Activated T-cell treated with anti-CD3 and anti-CD28 coated beads for 24 hours (primary cell): ENCODE measurements around the gene ZBTB25.
"Not testable (repeated sequence)": the region's sequence is repeated elsewhere in the genome, so short reads cannot be mapped to it uniquely, and the experiment has no call there.

Experiments
- DNase-seq: peaks from one replicate; pipeline ENCODE4 v3.0.0-alpha.2; 2020; ENCODE audit warnings: low read depth

Gene ZBTB25, protein sequence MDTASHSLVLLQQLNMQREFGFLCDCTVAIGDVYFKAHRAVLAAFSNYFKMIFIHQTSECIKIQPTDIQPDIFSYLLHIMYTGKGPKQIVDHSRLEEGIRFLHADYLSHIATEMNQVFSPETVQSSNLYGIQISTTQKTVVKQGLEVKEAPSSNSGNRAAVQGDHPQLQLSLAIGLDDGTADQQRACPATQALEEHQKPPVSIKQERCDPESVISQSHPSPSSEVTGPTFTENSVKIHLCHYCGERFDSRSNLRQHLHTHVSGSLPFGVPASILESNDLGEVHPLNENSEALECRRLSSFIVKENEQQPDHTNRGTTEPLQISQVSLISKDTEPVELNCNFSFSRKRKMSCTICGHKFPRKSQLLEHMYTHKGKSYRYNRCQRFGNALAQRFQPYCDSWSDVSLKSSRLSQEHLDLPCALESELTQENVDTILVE

DNA sequence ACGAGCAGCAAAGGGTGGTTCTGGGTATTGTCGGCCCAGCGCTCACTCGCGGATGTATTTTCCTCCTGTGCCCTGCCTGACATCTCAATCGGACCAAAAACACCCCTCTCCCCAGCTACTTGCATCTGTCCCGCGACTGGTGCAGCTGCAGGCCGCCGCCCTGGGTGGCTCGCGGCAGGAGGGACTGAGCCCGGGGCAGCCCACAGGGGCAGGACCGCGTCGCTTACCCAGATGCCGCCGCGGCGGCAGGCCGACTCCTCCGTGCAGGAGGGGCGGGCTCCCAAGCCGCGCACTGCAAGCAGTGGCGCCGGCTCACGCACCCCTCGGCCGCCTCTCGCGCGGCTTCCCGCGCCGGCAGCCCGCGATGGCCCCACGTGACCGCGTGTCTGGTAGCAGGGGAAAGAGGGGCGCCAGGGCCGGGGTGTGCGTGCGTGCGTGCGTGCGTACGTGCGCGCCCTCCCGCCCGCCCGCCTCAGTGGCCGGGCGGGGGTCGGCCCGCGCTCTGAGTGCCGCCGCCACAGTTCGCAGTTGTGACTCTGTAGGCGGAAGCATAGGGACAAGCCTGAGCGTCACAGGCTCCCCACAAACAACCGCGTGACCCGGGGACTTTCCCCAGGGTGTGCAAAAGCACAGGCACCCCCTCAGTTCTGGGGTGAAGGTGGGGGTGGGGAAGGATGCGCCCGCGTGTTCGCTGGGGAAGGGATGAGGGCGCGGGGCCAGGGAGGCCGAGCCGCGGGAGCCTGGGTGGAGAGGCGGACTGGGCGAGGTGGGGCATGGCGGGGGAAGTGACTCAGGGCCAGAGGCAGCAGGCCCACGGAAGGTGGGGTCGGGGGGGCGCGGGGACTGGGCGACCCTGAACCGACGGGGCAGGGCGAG is at the start of gene ZBTB25:
Gene ZBTB25, minus strand, starts transcription at position 405 of the 876 bp plus-strand sequence. CDS start 13,305 bp downstream, outside the sequence.
- DNase-seq: peak; percentile 91

DNA sequence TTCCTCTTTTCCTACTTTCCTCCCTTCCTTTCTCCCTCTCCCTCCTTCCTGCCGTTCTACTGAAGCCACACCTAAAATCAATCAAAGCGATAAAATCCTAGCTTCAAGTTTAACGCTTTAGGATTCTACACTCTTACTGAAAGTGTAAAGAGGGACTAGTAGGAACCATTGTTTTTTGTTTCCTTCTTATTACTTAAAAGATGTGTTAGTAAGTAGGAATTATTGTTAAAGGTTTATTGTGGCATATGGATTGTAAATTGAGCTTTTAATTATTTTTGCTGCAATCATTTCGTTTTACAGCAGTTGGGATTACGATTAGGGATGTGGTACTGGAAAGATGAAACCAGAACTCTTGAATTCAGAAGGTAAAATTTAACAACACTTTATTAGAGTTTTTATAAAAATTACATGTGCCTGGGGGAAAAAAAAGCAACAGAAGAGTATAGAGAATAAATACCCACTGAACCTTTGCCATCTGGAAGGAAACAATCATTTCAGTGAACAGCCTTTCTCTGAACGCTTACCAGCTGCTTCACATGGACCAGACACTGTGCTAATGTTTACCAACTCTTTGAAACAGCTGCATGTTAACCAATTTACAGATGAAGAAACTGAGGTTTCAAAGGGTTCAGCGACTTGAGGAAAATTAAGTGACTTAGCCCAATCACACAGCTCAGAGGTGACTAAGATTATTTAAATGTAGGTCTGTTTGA is 47.1 kb upstream of the ZBTB25 start:
- DNase-seq: no peak

DNA sequence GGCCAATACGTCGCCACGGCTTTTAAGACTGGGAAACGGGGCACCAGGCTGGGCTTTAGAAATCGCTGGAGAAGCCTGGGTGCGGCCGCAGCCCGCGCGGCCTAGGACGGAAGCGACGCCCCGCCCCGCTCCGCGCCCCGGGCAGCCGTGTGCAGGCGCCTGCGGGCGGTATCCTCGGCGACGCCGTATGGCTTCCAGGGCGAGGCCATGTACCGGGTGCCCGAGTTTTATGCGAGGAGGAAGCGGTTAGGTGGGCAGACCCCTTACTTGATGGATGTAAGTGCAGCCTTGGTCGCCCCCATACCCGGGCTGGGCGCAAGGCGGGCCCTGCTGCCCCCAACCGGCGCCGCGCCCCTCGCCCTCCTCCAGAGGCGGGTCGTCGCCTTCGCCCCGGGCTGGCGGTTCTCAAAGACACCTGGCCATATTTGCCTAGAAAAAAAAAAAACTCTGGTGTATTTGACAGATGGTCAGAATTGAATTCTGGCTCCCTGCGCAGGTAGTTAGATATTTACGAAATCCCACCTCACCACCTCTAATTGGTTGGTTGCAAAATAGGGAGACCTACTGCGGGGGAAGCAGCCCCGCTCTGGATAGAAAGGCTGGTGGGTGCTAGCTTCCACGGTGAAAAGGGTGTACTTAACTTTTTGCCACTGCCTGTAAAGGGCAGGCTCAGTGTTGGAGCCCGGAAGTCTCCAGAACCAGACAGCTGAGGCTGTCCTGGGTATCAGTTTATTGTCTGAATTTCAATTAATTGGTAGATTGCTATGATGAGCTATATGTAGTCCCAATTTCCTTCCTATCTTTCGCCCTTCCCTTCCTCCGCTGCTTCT is 46.4 kb upstream of the ZBTB25 start, which contains the start of gene PPP1R36:
Gene PPP1R36, plus strand, starts transcription at position 171 of the 830 bp plus-strand sequence. Its CDS starts 37 bp downstream, at position 208.
- peak; percentile 20 for DNase-seq

DNA sequence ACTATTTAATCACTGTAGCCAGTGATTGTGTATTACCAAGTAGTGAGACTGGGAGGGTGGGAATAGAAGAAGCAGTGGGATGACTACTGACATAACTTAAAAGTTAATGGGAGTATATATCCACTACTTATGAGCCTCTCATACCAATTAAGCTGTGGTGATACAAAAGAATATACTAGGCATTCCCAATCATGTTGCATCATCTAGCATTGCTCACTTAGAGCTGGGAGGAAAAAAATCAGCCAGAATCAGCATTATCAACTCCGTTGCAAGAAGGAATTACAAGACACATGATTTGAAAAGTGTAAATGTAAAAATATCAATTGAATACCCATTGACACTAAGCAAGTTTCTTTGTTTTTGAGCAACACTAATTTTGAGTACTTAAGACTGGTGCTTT is 45.4 kb upstream of the ZBTB25 start:
- no peak for DNase-seq

DNA sequence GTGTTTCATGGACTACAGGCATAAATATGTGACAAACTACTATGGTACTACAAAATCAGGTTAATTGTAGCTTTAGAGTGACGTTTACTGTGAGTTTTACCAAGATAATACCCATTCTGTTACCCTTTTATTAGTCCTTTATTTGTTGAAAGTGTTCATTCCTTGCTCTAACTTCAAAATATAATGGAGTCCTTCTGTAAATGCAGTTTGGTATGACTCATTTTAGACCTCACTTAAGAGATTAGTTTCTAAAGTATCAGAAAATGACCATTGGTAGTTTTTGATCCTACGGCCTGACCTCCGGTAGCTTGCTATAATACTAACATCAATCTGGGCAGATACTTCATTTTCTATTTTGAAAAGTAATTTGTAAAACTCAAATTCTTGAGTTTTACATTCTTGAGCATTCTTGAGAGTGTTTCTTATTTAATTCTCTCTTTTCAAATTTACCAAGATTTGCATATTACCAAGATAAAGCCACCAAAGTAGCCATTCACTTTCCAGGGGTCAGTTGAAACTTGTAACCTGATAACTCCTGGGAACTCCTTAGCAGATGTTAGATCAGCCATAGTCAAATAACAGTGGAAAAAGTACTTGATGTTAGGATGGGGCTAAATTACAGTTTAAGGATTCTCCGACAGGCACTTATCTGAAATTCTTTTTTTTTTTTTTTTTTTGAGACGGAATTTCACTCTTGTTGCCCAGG is 41.1 kb upstream of the ZBTB25 start:
- DNase-seq: no peak

DNA sequence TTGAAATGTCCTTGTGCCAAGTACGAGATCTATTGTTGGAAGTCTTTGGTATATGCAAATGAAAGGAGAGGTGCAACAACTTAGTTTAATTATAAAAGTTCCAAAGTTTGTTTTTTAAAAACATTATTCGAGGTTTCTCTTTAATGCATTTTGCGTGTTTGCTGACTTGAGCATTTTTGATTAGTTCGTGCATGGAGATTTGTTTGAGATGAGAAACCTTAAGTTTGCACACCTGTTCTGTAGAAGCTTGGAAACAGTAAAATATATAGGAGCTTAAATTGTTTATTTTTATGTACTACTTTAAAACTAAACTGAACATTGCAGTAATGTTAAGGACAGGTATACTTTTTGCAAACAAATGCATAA is 39.2 kb upstream of the ZBTB25 start:
- DNase-seq: no peak

DNA sequence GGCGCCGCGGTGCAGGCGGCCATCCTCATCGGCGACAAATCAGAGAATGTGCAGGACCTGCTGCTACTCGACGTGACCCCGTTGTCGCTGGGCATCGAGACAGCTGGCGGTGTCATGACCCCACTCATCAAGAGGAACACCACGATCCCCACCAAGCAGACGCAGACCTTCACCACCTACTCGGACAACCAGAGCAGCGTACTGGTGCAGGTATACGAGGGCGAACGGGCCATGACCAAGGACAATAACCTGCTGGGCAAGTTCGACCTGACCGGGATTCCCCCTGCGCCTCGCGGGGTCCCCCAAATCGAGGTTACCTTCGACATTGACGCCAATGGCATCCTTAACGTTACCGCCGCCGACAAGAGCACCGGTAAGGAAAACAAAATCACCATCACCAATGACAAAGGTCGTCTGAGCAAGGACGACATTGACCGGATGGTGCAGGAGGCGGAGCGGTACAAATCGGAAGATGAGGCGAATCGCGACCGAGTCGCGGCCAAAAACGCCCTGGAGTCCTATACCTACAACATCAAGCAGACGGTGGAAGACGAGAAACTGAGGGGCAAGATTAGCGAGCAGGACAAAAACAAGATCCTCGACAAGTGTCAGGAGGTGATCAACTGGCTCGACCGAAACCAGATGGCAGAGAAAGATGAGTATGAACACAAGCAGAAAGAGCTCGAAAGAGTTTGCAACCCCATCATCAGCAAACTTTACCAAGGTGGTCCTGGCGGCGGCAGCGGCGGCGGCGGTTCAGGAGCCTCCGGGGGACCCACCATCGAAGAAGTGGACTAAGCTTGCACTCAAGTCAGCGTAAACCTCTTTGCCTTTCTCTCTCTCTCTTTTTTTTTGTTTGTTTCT is 38.6 kb upstream of the ZBTB25 start:
- no peak for DNase-seq

DNA sequence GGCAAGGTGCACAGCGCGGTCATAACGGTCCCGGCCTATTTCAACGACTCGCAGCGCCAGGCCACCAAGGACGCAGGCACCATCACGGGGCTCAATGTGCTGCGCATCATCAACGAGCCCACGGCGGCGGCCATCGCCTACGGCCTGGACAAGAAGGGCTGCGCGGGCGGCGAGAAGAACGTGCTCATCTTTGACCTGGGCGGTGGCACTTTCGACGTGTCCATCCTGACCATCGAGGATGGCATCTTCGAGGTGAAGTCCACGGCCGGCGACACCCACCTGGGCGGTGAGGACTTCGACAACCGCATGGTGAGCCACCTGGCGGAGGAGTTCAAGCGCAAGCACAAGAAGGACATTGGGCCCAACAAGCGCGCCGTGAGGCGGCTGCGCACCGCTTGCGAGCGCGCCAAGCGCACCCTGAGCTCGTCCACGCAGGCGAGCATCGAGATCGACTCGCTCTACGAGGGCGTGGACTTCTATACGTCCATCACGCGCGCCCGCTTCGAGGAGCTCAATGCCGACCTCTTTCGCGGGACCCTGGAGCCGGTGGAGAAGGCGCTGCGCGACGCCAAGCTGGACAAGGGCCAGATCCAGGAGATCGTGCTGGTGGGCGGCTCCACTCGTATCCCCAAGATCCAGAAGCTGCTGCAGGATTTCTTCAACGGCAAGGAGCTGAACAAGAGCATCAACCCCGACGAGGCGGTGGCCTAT is 37.8 kb upstream of the ZBTB25 start:
- no peak for DNase-seq

DNA sequence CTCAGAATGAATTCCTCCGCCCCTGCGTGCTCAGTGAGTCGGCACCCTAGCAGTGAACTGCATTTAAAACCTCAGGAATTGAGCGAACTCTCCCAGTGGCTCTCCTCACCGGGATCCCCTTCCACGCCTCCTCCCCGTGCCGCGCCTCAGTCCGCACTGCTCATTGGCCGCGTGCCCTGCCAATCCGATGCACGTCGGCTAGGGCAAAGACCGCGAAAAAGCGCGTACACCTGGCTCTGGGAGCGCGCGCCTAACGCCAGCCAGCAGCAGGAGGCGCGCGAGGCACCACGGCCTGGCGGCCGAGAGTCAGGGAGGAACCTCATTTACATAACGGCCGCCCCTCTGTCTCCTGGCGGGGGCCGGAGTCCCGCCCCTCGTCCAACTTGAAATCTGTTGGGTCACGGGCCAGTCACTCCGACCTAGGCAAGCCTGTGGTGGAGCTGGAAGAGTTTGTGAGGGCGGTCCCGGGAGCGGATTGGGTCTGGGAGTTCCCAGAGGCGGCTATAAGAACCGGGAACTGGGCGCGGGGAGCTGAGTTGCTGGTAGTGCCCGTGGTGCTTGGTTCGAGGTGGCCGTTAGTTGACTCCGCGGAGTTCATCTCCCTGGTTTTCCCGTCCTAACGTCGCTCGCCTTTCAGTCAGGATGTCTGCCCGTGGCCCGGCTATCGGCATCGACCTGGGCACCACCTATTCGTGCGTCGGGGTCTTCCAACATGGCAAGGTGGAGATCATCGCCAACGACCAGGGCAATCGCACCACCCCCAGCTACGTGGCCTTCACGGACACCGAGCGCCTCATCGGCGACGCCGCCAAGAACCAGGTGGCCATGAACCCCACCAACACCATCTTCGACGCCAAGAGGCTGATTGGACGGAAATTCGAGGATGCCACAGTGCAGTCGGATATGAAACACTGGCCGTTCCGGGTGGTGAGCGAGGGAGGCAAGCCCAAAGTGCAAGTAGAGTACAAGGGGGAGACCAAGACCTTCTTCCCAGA is 36.9 kb upstream of the ZBTB25 start, which contains the start of gene HSPA2:
Gene HSPA2, plus strand, starts transcription at position 534 of the 995 bp plus-strand sequence. Its CDS starts 109 bp downstream, at position 643.
- DNase-seq: peak; percentile 92

DNA sequence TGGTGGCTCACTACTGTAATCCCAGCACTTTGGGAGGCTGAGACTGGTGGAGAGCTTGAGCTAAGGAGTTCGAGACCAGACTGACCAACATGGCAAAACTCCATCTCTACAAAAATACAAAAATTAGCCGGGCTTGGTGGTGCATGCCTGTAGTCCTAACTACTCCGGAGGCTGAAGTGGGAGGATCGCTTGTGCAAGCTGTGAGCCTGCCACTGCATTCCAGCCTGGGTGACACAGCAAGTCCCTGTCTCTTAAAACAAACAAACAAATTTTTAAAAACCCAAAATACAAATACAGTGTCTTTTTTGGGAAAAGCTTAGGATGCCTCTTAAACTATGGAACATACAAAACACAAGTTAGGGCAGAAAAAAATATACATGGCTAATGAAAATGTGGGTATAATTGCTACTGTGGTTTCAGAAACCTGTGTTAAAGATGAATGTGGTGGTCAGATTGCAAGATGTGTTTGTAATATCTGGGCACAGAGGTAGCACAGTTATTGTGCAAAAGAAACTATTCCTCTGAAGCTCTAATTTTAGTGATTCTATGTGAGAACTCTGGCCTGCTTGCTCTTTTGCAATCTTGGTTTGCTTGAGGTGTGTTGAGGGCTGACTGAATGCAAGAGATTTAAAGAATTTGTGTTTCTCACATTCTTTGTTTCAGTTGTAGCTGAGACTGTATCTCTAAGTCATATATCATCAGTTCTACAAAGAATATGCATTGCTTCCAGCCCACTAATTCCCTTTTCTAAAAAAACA is 33.0 kb upstream of the ZBTB25 start:
- DNase-seq: no peak

DNA sequence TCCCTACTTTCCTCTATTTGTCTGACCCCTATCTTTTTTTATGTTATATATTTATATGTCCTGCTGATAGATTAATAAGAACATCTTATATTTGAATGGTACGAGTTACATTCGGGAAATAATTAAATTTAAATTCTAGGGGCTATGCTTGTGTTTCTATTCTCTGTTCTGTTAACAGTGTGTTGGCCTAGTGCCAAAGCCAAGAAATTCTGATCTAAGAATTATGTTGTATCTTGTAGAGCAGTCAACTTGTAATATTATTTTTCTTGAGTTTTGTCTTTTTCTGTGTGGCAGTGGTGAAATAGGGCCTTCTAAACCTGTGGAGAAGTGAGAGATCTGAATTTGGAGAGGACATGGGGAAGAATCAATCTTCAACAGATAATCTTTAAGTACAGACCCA is 27.9 kb upstream of the ZBTB25 start:
- no peak for DNase-seq

DNA sequence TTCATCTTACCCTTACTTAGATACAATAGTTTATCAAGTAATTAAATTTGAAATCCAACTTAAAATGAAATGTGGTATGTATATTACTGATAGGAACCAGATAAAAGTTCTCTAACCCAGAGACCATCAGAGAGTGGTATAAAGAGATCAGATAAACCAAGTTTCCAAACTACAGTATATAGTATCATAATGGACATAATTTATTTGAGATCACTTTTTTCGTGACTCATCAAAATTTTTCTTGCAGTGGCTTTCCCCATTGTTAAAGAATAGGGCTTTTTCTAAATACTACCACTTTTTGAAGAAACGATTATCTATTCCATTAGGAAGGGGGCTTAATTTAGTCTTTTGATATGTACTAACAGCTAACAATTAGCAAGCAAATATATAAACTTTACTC is 21.7 kb upstream of the ZBTB25 start:
- no peak for DNase-seq

DNA sequence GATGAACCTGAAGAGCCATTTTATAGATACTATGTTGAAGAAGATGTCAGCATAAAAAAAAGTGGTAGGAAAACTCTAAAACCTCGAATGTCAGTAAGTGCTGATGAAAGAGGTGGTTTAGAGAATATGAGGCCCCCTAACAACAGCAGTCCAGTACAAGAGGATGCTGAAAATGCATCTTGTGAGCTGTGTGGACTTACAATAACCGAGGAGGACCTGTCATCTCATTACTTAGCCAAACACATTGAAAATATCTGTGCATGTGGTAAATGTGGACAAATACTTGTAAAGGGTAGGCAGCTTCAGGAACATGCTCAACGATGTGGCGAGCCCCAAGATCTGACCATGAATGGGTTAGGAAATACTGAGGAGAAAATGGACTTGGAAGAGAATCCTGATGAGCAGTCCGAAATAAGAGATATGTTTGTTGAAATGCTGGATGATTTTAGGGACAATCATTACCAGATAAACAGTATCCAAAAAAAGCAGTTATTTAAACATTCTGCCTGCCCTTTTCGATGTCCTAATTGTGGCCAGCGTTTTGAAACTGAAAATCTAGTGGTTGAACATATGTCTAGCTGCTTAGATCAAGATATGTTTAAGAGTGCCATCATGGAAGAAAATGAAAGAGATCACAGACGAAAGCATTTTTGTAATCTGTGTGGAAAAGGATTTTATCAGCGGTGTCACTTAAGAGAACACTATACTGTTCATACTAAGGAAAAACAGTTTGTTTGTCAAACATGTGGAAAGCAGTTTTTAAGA is 19.1 kb upstream of the ZBTB25 start:
- no peak for DNase-seq

DNA sequence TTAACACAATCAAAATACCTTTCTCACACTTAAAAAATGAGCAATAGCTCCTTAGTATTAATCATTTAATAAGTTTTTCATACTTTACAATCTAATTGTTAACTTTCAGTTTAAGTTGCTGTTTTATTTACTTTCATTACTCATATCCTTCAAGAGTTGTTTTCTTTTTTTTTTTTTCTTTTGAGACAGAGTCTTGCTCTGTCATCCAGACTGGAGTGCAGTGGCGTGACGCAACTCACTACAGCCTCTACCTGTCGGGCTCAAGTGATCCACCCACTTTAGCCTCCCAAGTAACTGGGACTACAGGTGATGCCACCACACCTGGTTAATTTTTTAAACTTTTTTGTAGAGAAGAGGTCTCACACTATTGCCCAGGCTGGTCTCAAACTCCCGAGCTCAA is 17.1 kb upstream of the ZBTB25 start:
- DNase-seq: no peak

DNA sequence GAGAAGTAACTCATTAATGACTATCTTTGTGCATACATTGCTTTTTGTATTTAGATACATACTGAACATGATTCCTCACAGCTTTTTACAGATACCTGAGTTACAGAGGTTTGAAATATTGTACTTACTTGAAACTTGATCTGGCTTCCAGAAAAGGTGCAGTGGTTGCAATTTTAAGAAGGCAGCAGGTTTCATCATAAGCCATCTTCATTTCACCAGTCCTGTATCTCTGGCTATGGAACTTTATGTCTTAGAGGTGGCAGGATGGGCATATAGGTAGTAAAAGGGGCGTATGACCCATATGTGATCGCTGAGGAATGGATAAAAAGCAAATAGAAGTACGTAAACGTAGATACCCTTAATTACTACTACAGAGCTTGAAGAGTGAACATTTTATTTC is 14.6 kb upstream of the ZBTB25 start:
- no peak for DNase-seq

DNA sequence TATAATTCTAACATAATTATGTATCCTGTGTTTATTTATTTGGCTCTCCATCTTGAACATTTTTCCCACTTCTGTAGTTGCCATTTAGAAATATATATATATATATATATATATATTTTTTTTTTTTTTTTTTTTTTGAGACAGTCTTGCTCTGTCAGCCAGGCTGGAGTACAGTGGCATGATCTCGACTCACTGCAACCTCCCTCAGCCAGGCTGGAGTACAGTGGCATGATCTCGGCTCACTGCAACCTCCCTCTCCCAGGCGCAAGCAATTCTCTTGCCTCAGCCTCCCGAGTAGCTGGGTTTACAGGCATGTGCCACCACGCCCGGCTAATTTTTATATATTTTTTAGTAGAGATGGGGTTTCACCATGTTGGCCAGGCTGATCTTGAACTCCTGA is 14.0 kb upstream of the ZBTB25 start:
- DNase-seq: not testable (repeated sequence)
